GM10266 (cell line): ENCODE measurements around the gene SLC4A7.

Source experiments
- DNase-seq: peaks from one replicate; pipeline ENCODE4 v3.0.0; 2012; ENCODE audit errors: extremely low spot score
- CTCF ChIP-seq: IDR thresholded peaks from 2 replicates; pipeline ENCODE4 v1.5.1; 2012; ENCODE audit warnings: mild to moderate bottlenecking, low read depth; ENCODE audit not compliant: control insufficient read depth, insufficient read depth; ENCODE audit errors: missing control alignments

SLC4A7 gene

GRCh38 chr3:27521179-27521871 lies 37.1 kb upstream of the SLC4A7 start:
- no peak for TF ChIP-seq CTCF
- DNase-seq, result no peak

- no peak for TF ChIP-seq CTCF
- DNase-seq, result no peak
These were observed 27.7 kb upstream of the SLC4A7 start for GRCh38 chr3:27511724-27512422.

- no peak for TF ChIP-seq CTCF
- no peak for DNase-seq
These were observed 25.2 kb upstream of the SLC4A7 start for GRCh38 chr3:27509376-27509775.

- DNase-seq, result no peak
- no peak for TF ChIP-seq CTCF
These were observed 24.2 kb upstream of the SLC4A7 start for GRCh38 chr3:27508424-27508823.

- no peak for TF ChIP-seq CTCF
- no peak for DNase-seq
These were observed 23.5 kb upstream of the SLC4A7 start for GRCh38 chr3:27507515-27508266.

GRCh38 chr3:27507111-27507510 lies 22.9 kb upstream of the SLC4A7 start:
- TF ChIP-seq CTCF, result no peak
- no peak for DNase-seq
